PC-9 (cell line): ENCODE results near the gene EXOSC5. TPM values are rescaled to one million over a fixed set of nuclear protein-coding genes. Genes with fewer than 3 reads are reported as not detected.

ENCODE experiments used
- BruUV-seq: library from RNA; stranded (reverse); fragments of 400-500 nt; replicated peaks from 2 replicates; lab custom pipeline; 2021; lab: Mats Ljungman, UMichigan
- CTCF ChIA-PET: fragments of 300-600 bp; sonication (Branson Sonifier 250); formaldehyde crosslinking; loops from one replicate; lab custom pipeline; 2022; ENCODE audit warnings: antibody characterized with exemption; lab: Charles Lee
- POLR2A ChIA-PET: fragments of 300-600 bp; sonication (Branson Sonifier 250); formaldehyde crosslinking; loops from one replicate; lab custom pipeline; 2022; ENCODE audit warnings: antibody characterized with exemption; ENCODE audit not compliant: unreplicated experiment; lab: Charles Lee
- DNase-seq, 2 experiments: peaks; one replicate each; pipeline versions ENCODE4 v3.0.0 to v3.0.0-alpha.2; 2015 to 2022; ENCODE audit warnings: mixed read lengths in 1 of 2
- H2AFZ ChIP-seq: fragments of 200-600 bp; sonication (generic); 2 replicates; pipeline ENCODE4 v1.8.1; 2017; ENCODE audit warnings: antibody characterized with exemption
- H3F3A ChIP-seq: fragments of 200-600 bp; sonication (generic); 2 replicates; pipeline ENCODE4 v1.8.1; 2017; ENCODE audit warnings: antibody characterized with exemption, mild to moderate bottlenecking, low read depth; ENCODE audit not compliant: insufficient read depth
- H3K27ac ChIP-seq: fragments of 200-600 bp; sonication (generic); 2 replicates; pipeline ENCODE4 v1.6.1; 2016; ENCODE audit warnings: mixed run types
- H3K27me3 ChIP-seq: fragments of 200-600 bp; sonication (generic); 2 replicates; pipeline ENCODE4 v1.6.1; 2016; ENCODE audit warnings: low read depth, mixed run types; ENCODE audit not compliant: insufficient read depth
- H3K36me3 ChIP-seq: fragments of 200-600 bp; sonication (generic); 2 replicates; pipeline ENCODE4 v1.6.1; 2016; ENCODE audit warnings: low read depth, mixed run types
- H3K4me1 ChIP-seq: fragments of 200-600 bp; sonication (generic); replicated peaks from 2 replicates; pipeline ENCODE4 v1.6.1; 2016; ENCODE audit warnings: mixed run types; ENCODE audit not compliant: insufficient read depth
- H3K4me2 ChIP-seq: fragments of 200-600 bp; sonication (generic); 2 replicates; pipeline ENCODE4 v1.6.1; 2017; ENCODE audit warnings: mixed run types
- H3K4me3 ChIP-seq: fragments of 200-600 bp; sonication (generic); 2 replicates; pipeline ENCODE4 v1.6.1; 2016; ENCODE audit warnings: mixed run types
- H3K79me2 ChIP-seq: fragments of 200-600 bp; sonication (generic); 2 replicates; pipeline ENCODE4 v1.6.1; 2017; ENCODE audit warnings: low read depth, mixed run types
- H3K9me2 ChIP-seq: fragments of 200-600 bp; sonication (generic); 2 replicates; pipeline ENCODE4 v1.8.1; 2017; ENCODE audit warnings: mild to moderate bottlenecking; ENCODE audit not compliant: insufficient read depth
- H3K9me3 ChIP-seq: fragments of 200-600 bp; sonication (generic); 2 replicates; pipeline ENCODE4 v1.8.1; 2016; ENCODE audit warnings: low read depth; ENCODE audit not compliant: insufficient read depth
- H4K20me1 ChIP-seq: fragments of 200-600 bp; sonication (generic); 2 replicates; pipeline ENCODE4 v1.8.1; 2017; ENCODE audit not compliant: insufficient read depth
- EZH2 ChIP-seq: fragments of 200-600 bp; sonication (generic); IDR thresholded peaks from 2 replicates; pipeline ENCODE4 v1.8.0; 2017; ENCODE audit warnings: antibody characterized with exemption, low read depth
- intact Hi-C: fragments of 100-400 bp; cut with micrococcal nuclease; formaldehyde crosslinking; loops from one replicate; pipeline ENCODE4 v1.10.0; 2022; ENCODE audit not compliant: unreplicated experiment
- total RNA-seq: library from RNA; stranded (reverse); gene quantifications from 2 replicates; pipeline ENCODE4 v1.2.3, GENCODE V29; 2021
- TF ChIP-seq, protein P1 (sequence below): fragments of 200-600 bp; sonication (generic); conservative IDR thresholded peaks from 2 replicates; pipeline ENCODE4 v1.6.1; 2017; ENCODE audit warnings: mixed run types, antibody characterized with exemption, mild to moderate bottlenecking, moderate library complexity

Gene EXOSC5
- total RNA-seq, 1 experiment from 2014 or later = 37.7 TPM

- TF ChIP-seq, protein P1, sequence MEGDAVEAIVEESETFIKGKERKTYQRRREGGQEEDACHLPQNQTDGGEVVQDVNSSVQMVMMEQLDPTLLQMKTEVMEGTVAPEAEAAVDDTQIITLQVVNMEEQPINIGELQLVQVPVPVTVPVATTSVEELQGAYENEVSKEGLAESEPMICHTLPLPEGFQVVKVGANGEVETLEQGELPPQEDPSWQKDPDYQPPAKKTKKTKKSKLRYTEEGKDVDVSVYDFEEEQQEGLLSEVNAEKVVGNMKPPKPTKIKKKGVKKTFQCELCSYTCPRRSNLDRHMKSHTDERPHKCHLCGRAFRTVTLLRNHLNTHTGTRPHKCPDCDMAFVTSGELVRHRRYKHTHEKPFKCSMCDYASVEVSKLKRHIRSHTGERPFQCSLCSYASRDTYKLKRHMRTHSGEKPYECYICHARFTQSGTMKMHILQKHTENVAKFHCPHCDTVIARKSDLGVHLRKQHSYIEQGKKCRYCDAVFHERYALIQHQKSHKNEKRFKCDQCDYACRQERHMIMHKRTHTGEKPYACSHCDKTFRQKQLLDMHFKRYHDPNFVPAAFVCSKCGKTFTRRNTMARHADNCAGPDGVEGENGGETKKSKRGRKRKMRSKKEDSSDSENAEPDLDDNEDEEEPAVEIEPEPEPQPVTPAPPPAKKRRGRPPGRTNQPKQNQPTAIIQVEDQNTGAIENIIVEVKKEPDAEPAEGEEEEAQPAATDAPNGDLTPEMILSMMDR = no peak
- no peak for TF ChIP-seq EZH2
- CTCF ChIA-PET = no interaction called here
- DNase-seq = no peak
- H3K9me2 ChIP-seq = no peaks in the 10 kb centered on the region
- no TSS peak for BruUV-seq
- H3K9me3 ChIP-seq = no peaks in the 10 kb centered on the region
- H3K4me1 ChIP-seq = peaks cover 10% of the 10 kb centered on the region
- no peaks in the 10 kb centered on the region for H3K27me3 ChIP-seq
- no peaks in the 10 kb centered on the region for H3K36me3 ChIP-seq
- no peak overlapping the region for H3K27ac ChIP-seq
- H4K20me1 ChIP-seq = no peaks in the 10 kb centered on the region; the same call in 1 of the 2 replicates
- H3K79me2 ChIP-seq = peaks cover 13% of the 10 kb centered on the region
- H3K4me3 ChIP-seq = no peak overlapping the region
- no peak overlapping the region for H2AFZ ChIP-seq
- intact Hi-C loops = no loop called here
- H3F3A ChIP-seq = no peaks in the 10 kb centered on the region
- POLR2A ChIA-PET = no interaction called here
- H3K4me2 ChIP-seq = no peak overlapping the region
Observed at GRCh38 chr19:41403181-41403970, 6.2 kb upstream of the EXOSC5 start.

DNA sequence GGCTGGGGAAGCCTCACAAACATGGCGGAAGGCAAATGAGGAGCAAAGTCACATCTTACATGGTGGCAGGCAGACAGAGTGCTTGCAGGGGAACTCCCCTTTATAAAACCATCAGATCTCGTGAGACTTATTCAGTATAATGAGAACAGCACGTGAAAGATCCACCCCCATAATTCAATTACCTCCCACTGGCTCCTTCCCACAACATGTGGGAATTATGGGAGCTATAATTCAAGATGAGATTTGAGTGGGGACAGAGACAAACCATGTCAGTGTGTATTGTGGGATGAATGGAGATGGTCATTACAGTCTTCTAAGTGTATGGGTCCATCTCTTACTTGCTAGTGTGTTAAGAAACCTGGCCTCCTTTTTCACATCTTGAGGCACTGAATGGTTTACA is 4.9 kb upstream of the EXOSC5 start:
- H3K4me2 ChIP-seq = no peak overlapping the region

GRCh38 chr19:41401483-41401882 is 4.3 kb upstream of the EXOSC5 start:
- peaks cover 10% of the 10 kb centered on the region for H3K4me1 ChIP-seq
- H2AFZ ChIP-seq = no peak overlapping the region
- TF ChIP-seq, protein P1 = no peak
- no peak for TF ChIP-seq EZH2
- no peaks in the 10 kb centered on the region for H3K9me3 ChIP-seq
- H3F3A ChIP-seq = no peaks in the 10 kb centered on the region
- no peaks in the 10 kb centered on the region; the same call in 1 of the 2 replicates for H4K20me1 ChIP-seq
- DNase-seq = no peak
- no peak overlapping the region for H3K4me3 ChIP-seq
- no TSS peak for BruUV-seq
- POLR2A ChIA-PET = no interaction called here
- H3K27ac ChIP-seq = no peak overlapping the region
- CTCF ChIA-PET = no interaction called here
- H3K9me2 ChIP-seq = no peaks in the 10 kb centered on the region
- peaks cover 25% of the 10 kb centered on the region for H3K79me2 ChIP-seq
- H3K36me3 ChIP-seq = no peaks in the 10 kb centered on the region
- no peak overlapping the region for H3K4me2 ChIP-seq
- intact Hi-C loops = no loop called here
- H3K27me3 ChIP-seq = no peaks in the 10 kb centered on the region

More for the DNA sequence above, 4.9 kb upstream of the EXOSC5 start:
- TF ChIP-seq, protein P1 = no peak
- no peak for TF ChIP-seq EZH2
- Histone ChIP-seq H3F3A (no peaks in the 10 kb centered on the region), H3K9me3 (no peaks in the 10 kb centered on the region), H3K4me3 (no peak overlapping the region), H3K36me3 (no peaks in the 10 kb centered on the region), H3K9me2 (no peaks in the 10 kb centered on the region), H3K4me1 (peaks cover 10% of the 10 kb centered on the region), H3K79me2 (peaks cover 21% of the 10 kb centered on the region), H4K20me1 (no peaks in the 10 kb centered on the region; the same call in 1 of the 2 replicates), H3K27me3 (no peaks in the 10 kb centered on the region), H2AFZ (no peak overlapping the region), H3K27ac (no peak overlapping the region)
- ChIA-PET CTCF (no interaction called here), POLR2A (no interaction called here)
- intact Hi-C loops = no loop called here
- no TSS peak for BruUV-seq
- no peak for DNase-seq
